Activated CD8-positive, alpha-beta memory T cell treated with anti-CD3 and anti-CD28 coated beads, Interleukin-2, amount 10 ng/mL, durations not matched to agents 7 days and 5 days (primary cell): ENCODE results near the gene HES5. TPM values are rescaled to one million over a fixed set of nuclear protein-coding genes. Genes with fewer than 3 reads are reported as not detected.

ENCODE experiments used
- ATAC-seq: fragments of 150-1000 bp; cut with Tn5 transposase; one replicate; pipeline ENCODE4 v1.10.0; 2021; ENCODE audit warnings: moderate library complexity
- CTCF ChIA-PET: fragments of 350-600 bp; sonication (Branson Sonifier 250); formaldehyde crosslinking; loops from one replicate; lab custom pipeline; 2021; ENCODE audit warnings: antibody characterized with exemption; lab: Charles Lee
- DNase-seq: peaks from one replicate; pipeline ENCODE4 v3.0.0-alpha.2; 2020
- H3K27ac Mint-ChIP-seq: one replicate; pipeline ENCODE4 v1.8.0; 2021; ENCODE audit warnings: mild to moderate bottlenecking, mixed read lengths
- H3K27me3 Mint-ChIP-seq: one replicate; pipeline ENCODE4 v1.8.0; 2021; ENCODE audit warnings: mixed read lengths
- H3K36me3 Mint-ChIP-seq: one replicate; pipeline ENCODE4 v1.8.0; 2021; ENCODE audit warnings: mild to moderate bottlenecking, mixed read lengths
- H3K4me1 Mint-ChIP-seq: one replicate; pipeline ENCODE4 v1.8.0; 2021; ENCODE audit warnings: mixed read lengths
- H3K4me3 Mint-ChIP-seq: one replicate; pipeline ENCODE4 v1.8.0; 2021; ENCODE audit warnings: mild to moderate bottlenecking, moderate library complexity, mixed read lengths
- H3K9me3 Mint-ChIP-seq: one replicate; pipeline ENCODE4 v1.8.0; 2022; ENCODE audit warnings: low read depth, mixed read lengths
- total RNA-seq, 2 experiments: library from RNA; stranded (reverse); gene quantifications; one replicate each; pipeline ENCODE4 v1.2.3, GENCODE V29; 2021

Gene HES5
- total RNA-seq, 2 experiments from 2014 or later: not detected

GRCh38 chr1:2566101-2567045, 36.3 kb upstream of the HES5 start:
- Mint-ChIP-seq H3K36me3 (peaks cover 2% of the 10 kb centered on the region), H3K9me3 (no peaks in the 10 kb centered on the region), H3K27ac (no peak overlapping the region), H3K4me1 (no peaks in the 10 kb centered on the region), H3K4me3 (no peak overlapping the region), H3K27me3 (no peaks in the 10 kb centered on the region)
- DNase-seq (no peak), ATAC-seq (no peak)
- CTCF ChIA-PET: interaction anchor here (1.9 kb wide), 1 partner anchor 11 kb away, joined by 10 read pairs; the partner anchor contains the start of gene TNFRSF14

GRCh38 chr1:2564815-2565374, 34.8 kb upstream of the HES5 start:
- Mint-ChIP-seq H3K4me3 (no peak overlapping the region), H3K27me3 (no peaks in the 10 kb centered on the region), H3K27ac (no peak overlapping the region), H3K4me1 (peaks cover 3% of the 10 kb centered on the region), H3K36me3 (peaks cover 4% of the 10 kb centered on the region), H3K9me3 (no peaks in the 10 kb centered on the region)
- DNase-seq: no peak
- CTCF ChIA-PET: interaction anchor here (1.1 to 1.9 kb wide), 2 partner anchors 10 to 12 kb away, joined by 3 to 10 read pairs; partner anchors contain the start of gene TNFRSF14
- ATAC-seq: no peak

GRCh38 chr1:2564006-2564814, 34.1 kb upstream of the HES5 start:
- H3K4me1 Mint-ChIP-seq: peaks cover 3% of the 10 kb centered on the region
- H3K27me3 Mint-ChIP-seq: no peaks in the 10 kb centered on the region
- peaks cover 4% of the 10 kb centered on the region for H3K36me3 Mint-ChIP-seq
- no peak overlapping the region for H3K27ac Mint-ChIP-seq
- no peak overlapping the region for H3K4me3 Mint-ChIP-seq
- ATAC-seq: no peak
- H3K9me3 Mint-ChIP-seq: no peaks in the 10 kb centered on the region
- CTCF ChIA-PET: interaction anchor here (1.9 kb wide), 1 partner anchor 9 kb away, joined by 10 read pairs; the partner anchor contains the start of gene TNFRSF14
- DNase-seq: no peak

- peaks cover 8% of the 10 kb centered on the region for H3K36me3 Mint-ChIP-seq
- CTCF ChIA-PET: interaction anchor here (1.1 kb wide), 1 partner anchor 15 kb away, joined by 3 read pairs; no protein-coding TSS in a partner anchor
- H3K4me3 Mint-ChIP-seq: no peak overlapping the region
- H3K4me1 Mint-ChIP-seq: peaks cover 8% of the 10 kb centered on the region
- no peak overlapping the region for H3K27ac Mint-ChIP-seq
- DNase-seq (no peak), ATAC-seq (no peak)
- H3K27me3 Mint-ChIP-seq: no peaks in the 10 kb centered on the region
- no peaks in the 10 kb centered on the region for H3K9me3 Mint-ChIP-seq
Measured at GRCh38 chr1:2563205-2563604, 33.1 kb upstream of the HES5 start.

- Mint-ChIP-seq H3K27me3 (no peaks in the 10 kb centered on the region), H3K36me3 (peaks cover 8% of the 10 kb centered on the region), H3K9me3 (no peaks in the 10 kb centered on the region), H3K4me3 (no peak overlapping the region), H3K4me1 (peaks cover 15% of the 10 kb centered on the region), H3K27ac (no peak overlapping the region)
- CTCF ChIA-PET: interaction anchor here (0.7 to 2.6 kb wide), 8 partner anchors 10 to 78 kb away, joined by 3 to 25 read pairs (median 6); partner anchors contain the start of gene PANK4
- no peak for DNase-seq
- no peak for ATAC-seq
Measured at GRCh38 chr1:2561898-2562895, 32.1 kb upstream of the HES5 start.

- DNase-seq (no peak), ATAC-seq (no peak)
- H3K4me1 Mint-ChIP-seq: peaks cover 15% of the 10 kb centered on the region
- peak overlapping the region; percentile 20 for H3K27ac Mint-ChIP-seq
- H3K36me3 Mint-ChIP-seq: peaks cover 11% of the 10 kb centered on the region
- no peaks in the 10 kb centered on the region for H3K27me3 Mint-ChIP-seq
- H3K4me3 Mint-ChIP-seq: no peak overlapping the region
- CTCF ChIA-PET: interaction anchor here (0.7 to 2.6 kb wide), 7 partner anchors 10 to 79 kb away, joined by 3 to 25 read pairs (median 8); partner anchors contain the start of gene PANK4
- H3K9me3 Mint-ChIP-seq: no peaks in the 10 kb centered on the region
Measured at GRCh38 chr1:2561446-2561845, 31.4 kb upstream of the HES5 start.

- Mint-ChIP-seq H3K27me3 (no peaks in the 10 kb centered on the region), H3K4me1 (peaks cover 18% of the 10 kb centered on the region), H3K27ac (no peak overlapping the region), H3K9me3 (no peaks in the 10 kb centered on the region), H3K4me3 (no peak overlapping the region), H3K36me3 (peaks cover 13% of the 10 kb centered on the region)
- ATAC-seq: no peak
- CTCF ChIA-PET: interaction anchor here (1.4 to 2.6 kb wide), 6 partner anchors 11 to 146 kb away, joined by 3 to 25 read pairs (median 10); partner anchors contain the start of gene PANK4
- no peak for DNase-seq
Measured at GRCh38 chr1:2560299-2561073, 30.4 kb upstream of the HES5 start.

- H3K9me3 Mint-ChIP-seq: no peaks in the 10 kb centered on the region
- DNase-seq: no peak
- ATAC-seq: no peak
- H3K4me3 Mint-ChIP-seq: no peak overlapping the region
- peaks cover 13% of the 10 kb centered on the region for H3K36me3 Mint-ChIP-seq
- CTCF ChIA-PET: interaction anchor here (1.7 to 2.4 kb wide), 2 partner anchors 12 to 145 kb away, joined by 3 to 14 read pairs; no protein-coding TSS in a partner anchor
- no peaks in the 10 kb centered on the region for H3K27me3 Mint-ChIP-seq
- H3K27ac Mint-ChIP-seq: no peak overlapping the region
- H3K4me1 Mint-ChIP-seq: peaks cover 25% of the 10 kb centered on the region
Measured at GRCh38 chr1:2559509-2560298, 29.6 kb upstream of the HES5 start.

GRCh38 chr1:2558861-2559260, 28.8 kb upstream of the HES5 start:
- DNase-seq (no peak), ATAC-seq (no peak)
- CTCF ChIA-PET: interaction anchor here (1.3 kb wide), 1 partner anchor 26 kb away, joined by 5 read pairs; no protein-coding TSS in a partner anchor
- Mint-ChIP-seq H3K9me3 (no peaks in the 10 kb centered on the region), H3K27me3 (no peaks in the 10 kb centered on the region), H3K27ac (peak overlapping the region; percentile 73), H3K36me3 (peaks cover 13% of the 10 kb centered on the region), H3K4me3 (no peak overlapping the region), H3K4me1 (peaks cover 31% of the 10 kb centered on the region)

- peak overlapping the region; percentile 73 for H3K27ac Mint-ChIP-seq
Measured at GRCh38 chr1:2558420-2558819, 28.4 kb upstream of the HES5 start.

More at GRCh38 chr1:2558420-2558819, 28.4 kb upstream of the HES5 start:
- Mint-ChIP-seq H3K27me3 (no peaks in the 10 kb centered on the region), H3K4me1 (peaks cover 34% of the 10 kb centered on the region), H3K36me3 (peaks cover 13% of the 10 kb centered on the region), H3K4me3 (peak overlapping the region; percentile 26), H3K9me3 (no peaks in the 10 kb centered on the region)
- no peak for ATAC-seq
- DNase-seq: no peak
- CTCF ChIA-PET: interaction anchor here (1.3 kb wide), 1 partner anchor 26 kb away, joined by 5 read pairs; no protein-coding TSS in a partner anchor
